GM12892 (cell line): ENCODE measurements around the gene TUT7.
A peak's percentile ranks its signal among the peaks of the same experiment; 100 is the strongest.

Source experiments
- POLR2A ChIP-seq: IDR thresholded peaks from 2 replicates; pipeline ENCODE4 v1.6.1; 2011; ENCODE audit warnings: low read depth, low read length, control low read depth
- POLR2AphosphoS5 ChIP-seq: IDR thresholded peaks from 2 replicates; pipeline ENCODE4 v1.6.1; 2011; ENCODE audit warnings: low read depth, low read length, control low read depth
- TAF1 ChIP-seq: IDR thresholded peaks from 2 replicates; pipeline ENCODE4 v1.6.1; 2011; ENCODE audit warnings: low read depth, mild to moderate bottlenecking, control low read depth, low read length, borderline replicate concordance

DNA sequence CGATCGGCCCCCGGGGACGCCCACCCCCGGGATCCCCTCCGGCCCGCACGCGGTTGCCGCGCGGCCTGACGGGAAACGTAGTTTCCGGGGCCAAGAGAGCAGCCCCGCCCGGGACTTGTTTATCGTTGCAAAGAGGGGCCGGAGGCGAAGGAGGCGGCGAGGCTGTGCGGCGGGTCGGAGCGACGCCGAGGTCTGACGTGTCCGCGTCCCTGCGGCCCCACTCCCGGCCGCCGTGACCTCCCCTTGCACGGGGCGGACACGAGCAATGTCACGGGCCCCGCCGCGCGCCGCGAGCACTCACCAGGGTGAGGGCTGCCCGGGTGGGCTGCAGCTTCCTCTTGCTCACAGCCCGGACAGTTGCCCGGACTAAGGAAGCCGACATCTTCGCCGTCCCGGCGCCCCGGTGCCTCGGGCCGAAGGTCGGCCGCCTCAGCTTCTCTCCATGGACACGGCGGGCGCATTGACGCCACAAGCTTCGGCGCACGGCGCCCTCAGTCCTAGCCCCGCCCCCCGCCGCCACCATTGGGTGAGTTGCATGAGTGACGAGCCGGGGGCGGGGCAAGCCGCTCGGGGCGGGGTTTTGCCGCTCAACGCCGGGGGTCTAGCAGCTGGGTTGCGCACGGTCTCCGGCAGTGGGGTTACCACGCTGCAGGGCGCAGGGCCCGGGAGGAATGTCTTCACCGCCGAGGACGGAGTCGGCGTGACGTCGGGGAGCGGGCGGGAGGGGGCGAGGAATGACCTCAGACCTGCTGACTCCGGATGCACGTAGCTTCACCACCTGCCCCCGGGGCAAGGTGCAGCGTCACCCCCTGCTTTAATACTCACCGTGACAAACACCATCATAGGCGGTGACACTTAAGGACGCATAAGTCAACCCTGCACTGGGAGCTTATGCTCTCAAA lies 71.9 kb downstream of the TUT7 start, which contains the start of gene ISCA1:
- TF ChIP-seq POLR2A: peak; percentile 73; the same call in 1 of the 2 replicates
- TF ChIP-seq TAF1: peak; percentile 70
- peak; percentile 9; the same call in 1 of the 2 replicates for TF ChIP-seq POLR2AphosphoS5
